B cell (primary cell): ENCODE measurements around the gene MRC2. TPM values are rescaled to one million over a fixed set of nuclear protein-coding genes. Genes with fewer than 3 reads are reported as not detected.
A peak's percentile ranks its signal among the peaks of the same experiment; 100 is the strongest.

Experiments
- ATAC-seq: fragments of 200-7000 bp; cut with Tn5 transposase; one replicate; pipeline ENCODE4 v1.10.0; 2021; ENCODE audit warnings: low read depth, mild to moderate bottlenecking, moderate number of reproducible peaks, moderate library complexity
- CTCF ChIA-PET: fragments of 350-600 bp; sonication (Branson Sonifier 250); formaldehyde crosslinking; loops from one replicate; lab custom pipeline; 2021; ENCODE audit warnings: antibody characterized with exemption, inconsistent platforms; lab: Charles Lee
- POLR2A ChIA-PET: fragments of 350-600 bp; sonication (Branson Sonifier 250); formaldehyde crosslinking; loops from one replicate; lab custom pipeline; 2021; ENCODE audit warnings: antibody characterized with exemption; lab: Charles Lee
- DNase-seq: peaks from one replicate; pipeline ENCODE4 v3.0.0; 2013
- H2AFZ ChIP-seq: 2 replicates; pipeline ENCODE4 v1.6.1; 2012; ENCODE audit warnings: mild to moderate bottlenecking, low read depth, low read length; ENCODE audit not compliant: insufficient read depth, poor library complexity, severe bottlenecking
- H3K27ac ChIP-seq, 2 donors: 1 replicate in 1 of 2; 2 replicates in 1 of 2; pipeline ENCODE4 v1.5.1; 2012 to 2013; ENCODE audit warnings: low read length in 2 of 2, mild to moderate bottlenecking in 2 of 2, moderate library complexity in 1 of 2
- H3K27me3 ChIP-seq, 4 experiments: fragments of 200-600 bp in 1 of 4; sonication (generic) in 1 of 4; replicated peaks in 1 of 4; 1 replicate in 2 of 4; 2 replicates in 2 of 4; pipeline versions ENCODE4 v1.6.1 to v1.7.0; 2013 to 2016; ENCODE audit warnings: low read length in 3 of 4, mild to moderate bottlenecking in 2 of 4, mixed read lengths in 1 of 4, moderate library complexity in 1 of 4; ENCODE audit not compliant: insufficient read depth in 4 of 4, control insufficient read depth in 3 of 4; ENCODE audit errors: control extremely low read depth in 1 of 4
- H3K36me3 ChIP-seq, 2 experiments: replicated peaks in 1 of 2; 1 replicate in 1 of 2; 2 replicates in 1 of 2; pipeline versions ENCODE4 v1.6.1 to v1.7.1; 2013; ENCODE audit warnings: low read length in 1 of 2; ENCODE audit not compliant: insufficient read depth in 2 of 2, control insufficient read depth in 1 of 2; ENCODE audit errors: control extremely low read depth in 1 of 2, extremely low read depth in 1 of 2
- H3K4me1 ChIP-seq, 2 donors: fragments of 200-600 bp in 1 of 2; sonication (generic) in 1 of 2; 1 replicate in 1 of 2; 2 replicates in 1 of 2; pipeline versions ENCODE4 v1.5.1 to v1.6.1; 2013 to 2017; ENCODE audit warnings: low read length in 2 of 2; ENCODE audit not compliant: control insufficient read depth in 2 of 2, insufficient read depth in 2 of 2
- H3K4me2 ChIP-seq: replicated peaks from 2 replicates; pipeline ENCODE3; 2012; ENCODE audit warnings: mild to moderate bottlenecking, low read depth, low read length; ENCODE audit not compliant: poor library complexity, severe bottlenecking
- H3K4me3 ChIP-seq, 5 experiments: fragments of 200-600 bp in 1 of 5; sonication (generic) in 1 of 5; 1 replicate in 3 of 5; 2 replicates in 2 of 5; pipeline versions ENCODE4 v1.5.1 to v1.7.0; 2011 to 2016; ENCODE audit warnings: low read length in 4 of 5, mild to moderate bottlenecking in 4 of 5, low read depth in 2 of 5, control low read depth in 1 of 5, moderate library complexity in 1 of 5; ENCODE audit not compliant: insufficient read depth in 1 of 5; ENCODE audit errors: control extremely low read depth in 1 of 5, extremely low read depth in 1 of 5
- H3K79me2 ChIP-seq: fragments of 200-600 bp; sonication (generic); one replicate; pipeline ENCODE4 v1.6.0; 2016; ENCODE audit warnings: low read length; ENCODE audit not compliant: control insufficient read depth, insufficient read depth
- H3K9ac ChIP-seq: fragments of 200-600 bp; sonication (generic); 2 replicates; pipeline ENCODE4 v1.6.1; 2017; ENCODE audit warnings: mild to moderate bottlenecking, low read length, moderate library complexity
- H3K9me3 ChIP-seq, 3 donors: one replicate each; pipeline versions ENCODE4 v1.6.1 to v1.7.1; 2013; ENCODE audit warnings: low read length in 2 of 3; ENCODE audit not compliant: control insufficient read depth in 2 of 3, insufficient read depth in 1 of 3; ENCODE audit errors: control extremely low read depth in 1 of 3
- H4K20me1 ChIP-seq: 2 replicates; pipeline ENCODE4 v1.6.0; 2012; ENCODE audit warnings: mild to moderate bottlenecking, low read length; ENCODE audit not compliant: insufficient read depth, control insufficient read depth, poor library complexity, severe bottlenecking
- H3K27ac Mint-ChIP-seq: one replicate; pipeline ENCODE4 v1.8.0; 2021; ENCODE audit warnings: mixed read lengths
- H3K27me3 Mint-ChIP-seq: one replicate; pipeline ENCODE4 v1.8.0; 2021; ENCODE audit warnings: mixed read lengths
- H3K4me1 Mint-ChIP-seq: one replicate; pipeline ENCODE4 v1.8.0; 2021; ENCODE audit warnings: mixed read lengths
- H3K4me3 Mint-ChIP-seq: one replicate; pipeline ENCODE4 v1.8.0; 2021; ENCODE audit warnings: mixed read lengths
- H3K9me3 Mint-ChIP-seq: one replicate; pipeline ENCODE4 v1.8.0; 2022; ENCODE audit warnings: mixed read lengths; ENCODE audit not compliant: insufficient read depth
- CTCF ChIP-seq: fragments of 200-600 bp; IDR thresholded peaks from one replicate; pipeline ENCODE4 v1.8.0; 2022; ENCODE audit warnings: antibody characterized with exemption, mild to moderate bottlenecking
- EZH2 ChIP-seq: IDR thresholded peaks from 2 replicates; pipeline ENCODE4 v1.6.1; 2012; ENCODE audit warnings: borderline replicate concordance, low read depth, mild to moderate bottlenecking, moderate library complexity, low read length; ENCODE audit not compliant: insufficient read depth, poor library complexity, severe bottlenecking
- WGBS: methylation state at CpG from one replicate; pipeline ENCODE4 v1.1.5; 2013; ENCODE audit warnings: missing lambda C conversion rate; ENCODE audit not compliant: insufficient coverage; 5-methylcytosine and 5-hydroxymethylcytosine counted together
- intact Hi-C: fragments of 100-400 bp; cut with micrococcal nuclease; formaldehyde crosslinking; loops from one replicate; pipeline ENCODE4 v1.10.0; 2022
- polyA plus RNA-seq: library from polyadenylated mRNA; depleted of rRNA; stranded (reverse); fragments of >200 nt; gene quantifications from 2 replicates; pipeline ENCODE4 v1.2.3, GENCODE V29; 2012
- total RNA-seq, 2 donors: library from RNA; stranded (reverse); fragments of 120-200 nt in 1 of 2; gene quantifications; 1 replicate in 1 of 2; 2 replicates in 1 of 2; pipeline versions ENCODE4 v1.2.3 to v1.2.4, GENCODE V29; 2013 to 2022

MRC2 gene
- total and polyA plus RNA-seq, 2 donors (not counting 1 experiment from before 2014, with no cell fraction given): 0.09 to 0.34 TPM

GRCh38 chr17:62649570-62649969 lies 22.1 kb downstream of the MRC2 start:
- ATAC-seq (no peak), DNase-seq (no peak)
- Histone ChIP-seq H3K79me2 (no peaks in the 10 kb centered on the region), H4K20me1 (no peaks in the 10 kb centered on the region), H3K9me3 (peaks cover 0 to 3% (median 0%) of the 10 kb centered on the region in 3 donors), H3K4me3 (no peak overlapping the region), H3K4me1 (peaks cover 14 to 22% of the 10 kb centered on the region in 2 donors), H3K9ac (no peak overlapping the region), H3K27me3 (peaks cover 0 to 2% (median under 1%) of the 10 kb centered on the region in 4 experiments), H3K4me2 (no peak overlapping the region), H3K36me3 (no peaks in the 10 kb centered on the region), H2AFZ (no peak overlapping the region), H3K27ac (no peak overlapping the region)
- Mint-ChIP-seq H3K4me1 (peaks cover 23% of the 10 kb centered on the region), H3K27me3 (no peaks in the 10 kb centered on the region), H3K9me3 (no peaks in the 10 kb centered on the region), H3K4me3 (no peak overlapping the region), H3K27ac (no peak overlapping the region)
- 90% methylated on average over 4 of the region's 7 CpGs for WGBS
- intact Hi-C loops: no loop called here
- ChIA-PET POLR2A (no interaction called here), CTCF (no interaction called here)
- TF ChIP-seq EZH2 (no peak), CTCF (no peak)

GRCh38 chr17:62650587-62650986 lies 23.1 kb downstream of the MRC2 start:
- H2AFZ ChIP-seq: no peak overlapping the region
- ChIA-PET CTCF (no interaction called here), POLR2A (no interaction called here)
- Mint-ChIP-seq H3K4me3 (no peak overlapping the region), H3K4me1 (peaks cover 23% of the 10 kb centered on the region), H3K9me3 (no peaks in the 10 kb centered on the region), H3K27me3 (no peaks in the 10 kb centered on the region), H3K27ac (no peak overlapping the region)
- H3K9ac ChIP-seq: no peak overlapping the region
- H3K27ac ChIP-seq: no peak overlapping the region
- H3K79me2 ChIP-seq: no peaks in the 10 kb centered on the region
- intact Hi-C loops: no loop called here
- peaks cover 14 to 22% of the 10 kb centered on the region in 2 donors for H3K4me1 ChIP-seq
- no peaks in the 10 kb centered on the region for H3K36me3 ChIP-seq
- TF ChIP-seq CTCF (no peak), EZH2 (no peak)
- H3K4me3 ChIP-seq: no peak overlapping the region
- no peak overlapping the region for H3K4me2 ChIP-seq
- H4K20me1 ChIP-seq: no peaks in the 10 kb centered on the region
- ATAC-seq (no peak), DNase-seq (peak; percentile 2)
- WGBS: 90% methylated on average over 4 of the region's 6 CpGs
- H3K27me3 ChIP-seq: peaks cover 0 to 2% (median under 1%) of the 10 kb centered on the region in 4 experiments
- peaks cover 0 to 3% (median 0%) of the 10 kb centered on the region in 3 donors for H3K9me3 ChIP-seq
